SJCRH30 (cell line): ENCODE data around the gene SCN3B. TPM values are rescaled to one million over a fixed set of nuclear protein-coding genes. Genes with fewer than 3 reads are reported as not detected.

Source experiments
- DNase-seq, 2 experiments: peaks; one replicate each; pipeline ENCODE4 v3.0.0-alpha.2; 2015 to 2020
- H3K27ac ChIP-seq: fragments of 250-450 bp; sonication (Bioruptor Pico); 2 replicates; pipeline ENCODE4 v1.5.1; 2020; ENCODE audit warnings: mild to moderate bottlenecking, moderate library complexity
- H3K27me3 ChIP-seq: fragments of 250-450 bp; sonication (Bioruptor Pico); 2 replicates; pipeline ENCODE4 v1.5.1; 2020; ENCODE audit warnings: mild to moderate bottlenecking, moderate library complexity
- H3K36me3 ChIP-seq: fragments of 250-450 bp; sonication (Bioruptor Pico); 2 replicates; pipeline ENCODE4 v1.5.1; 2020; ENCODE audit warnings: mild to moderate bottlenecking, moderate library complexity
- H3K4me1 ChIP-seq: fragments of 250-450 bp; sonication (Bioruptor Pico); 2 replicates; pipeline ENCODE4 v1.5.1; 2020; ENCODE audit warnings: mild to moderate bottlenecking, moderate library complexity
- H3K4me3 ChIP-seq: fragments of 250-450 bp; sonication (Bioruptor Pico); 2 replicates; pipeline ENCODE4 v1.5.1; 2020; ENCODE audit warnings: mild to moderate bottlenecking, moderate library complexity
- H3K9me3 ChIP-seq: fragments of 250-450 bp; sonication (Bioruptor Pico); replicated peaks from 2 replicates; pipeline ENCODE4 v1.5.1; 2020; ENCODE audit warnings: mild to moderate bottlenecking, moderate library complexity
- total RNA-seq: library from RNA; depleted of rRNA; stranded (reverse); fragments of >200 nt; shearing (Covaris generic); gene quantifications from 2 replicates; pipeline ENCODE4 v1.2.3, GENCODE V29; 2014

Gene SCN3B
- total RNA-seq, 1 experiment from 2014 or later, result 2.5 TPM

DNA sequence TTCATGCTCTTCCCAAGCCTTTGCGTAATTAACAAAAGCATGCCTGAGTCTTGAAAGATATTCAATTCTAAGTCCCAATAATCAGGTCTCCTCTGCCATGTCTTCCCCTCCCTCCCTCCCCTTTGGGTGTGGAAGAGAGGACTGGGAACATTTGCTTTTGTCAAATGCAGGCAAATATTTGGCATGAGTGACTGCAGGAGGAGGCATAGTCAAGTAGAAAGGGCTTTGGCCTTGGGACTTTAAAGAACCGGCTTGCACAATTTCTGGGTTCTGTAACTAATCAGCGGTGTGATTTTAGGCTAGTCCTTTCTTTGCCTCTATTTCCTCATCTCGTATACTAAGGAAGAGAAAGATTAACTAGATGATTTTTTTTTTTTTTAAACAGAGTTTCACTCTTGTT is 59.5 kb downstream of the SCN3B start:
- no peak for DNase-seq
- no peaks in the 10 kb centered on the region for H3K9me3 ChIP-seq
- no peak overlapping the region for H3K27ac ChIP-seq
- 0 out of 2 replicates have a peak, but pooled peaks cover under 1% of the 10 kb centered on the region for H3K4me1 ChIP-seq
- no peak overlapping the region for H3K4me3 ChIP-seq
- H3K36me3 ChIP-seq, result no peaks in the 10 kb centered on the region
- H3K27me3 ChIP-seq, result no peaks in the 10 kb centered on the region

DNA sequence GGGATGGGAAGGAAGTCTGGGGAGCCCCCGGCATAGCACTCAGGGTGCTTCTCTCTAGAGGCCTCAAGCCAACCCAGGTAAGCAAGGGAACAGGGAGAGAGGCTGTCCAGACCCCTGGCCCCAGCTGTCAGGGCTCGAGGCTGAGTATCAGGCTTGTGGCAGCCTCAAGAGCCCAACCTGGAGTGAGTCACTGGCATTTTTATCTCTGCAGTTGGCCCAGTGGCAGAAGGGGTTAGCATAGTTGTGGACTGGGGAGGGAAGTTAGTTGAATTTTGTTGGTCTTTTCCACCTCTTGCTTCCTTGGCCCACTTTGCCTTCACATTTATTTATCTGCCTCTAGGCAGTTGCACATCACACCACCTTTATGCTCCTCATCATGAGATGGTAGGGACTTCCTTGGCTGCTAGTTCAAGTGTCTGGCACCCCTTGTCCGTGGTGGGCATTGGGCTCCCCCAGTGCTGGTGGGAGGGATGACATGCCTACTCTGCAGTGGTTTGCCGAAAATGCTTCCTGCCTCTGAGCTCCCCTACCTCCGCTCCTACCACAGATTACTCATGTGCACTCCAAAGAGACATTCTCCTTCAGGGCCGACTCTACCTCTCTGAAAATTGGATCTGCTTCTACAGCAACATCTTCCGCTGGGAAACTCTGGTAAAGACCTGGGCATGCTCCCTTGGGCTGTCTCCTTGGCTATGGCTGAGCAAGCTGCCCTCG is 60.1 kb downstream of the SCN3B start:
- H3K27me3 ChIP-seq, result no peaks in the 10 kb centered on the region
- no peak overlapping the region; the same call in 1 of the 2 replicates for H3K27ac ChIP-seq
- H3K4me3 ChIP-seq, result no peak overlapping the region
- H3K36me3 ChIP-seq, result no peaks in the 10 kb centered on the region
- no peak for DNase-seq
- no peaks in the 10 kb centered on the region for H3K9me3 ChIP-seq
- 0 out of 2 replicates have a peak, but pooled peaks cover 2% of the 10 kb centered on the region for H3K4me1 ChIP-seq

DNA sequence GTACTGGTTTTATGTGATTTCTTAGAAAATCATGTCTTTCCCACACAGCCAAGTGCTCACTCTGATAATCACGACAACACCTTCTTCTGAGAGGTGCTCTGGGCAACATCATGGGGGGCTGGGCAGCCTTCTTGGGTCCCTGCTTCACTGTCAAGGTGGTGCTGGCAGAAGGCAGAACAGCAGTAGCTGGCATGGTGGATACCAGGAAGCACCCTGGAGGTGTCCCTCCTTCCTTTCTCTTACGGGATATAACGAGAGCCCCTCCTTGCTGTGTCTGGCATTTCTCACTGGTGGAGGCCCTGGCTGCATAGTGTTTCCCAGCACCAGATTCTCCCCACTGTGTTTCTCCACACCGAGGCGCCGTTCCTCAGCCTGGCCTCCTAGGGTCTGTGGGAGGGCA is 60.9 kb downstream of the SCN3B start:
- no peaks in the 10 kb centered on the region for H3K36me3 ChIP-seq
- no peaks in the 10 kb centered on the region for H3K9me3 ChIP-seq
- DNase-seq, result no peak
- H3K4me1 ChIP-seq, result 0 out of 2 replicates have a peak, but pooled peaks cover 2% of the 10 kb centered on the region
- no peak overlapping the region for H3K4me3 ChIP-seq
- no peaks in the 10 kb centered on the region for H3K27me3 ChIP-seq
- no peak overlapping the region for H3K27ac ChIP-seq

DNA sequence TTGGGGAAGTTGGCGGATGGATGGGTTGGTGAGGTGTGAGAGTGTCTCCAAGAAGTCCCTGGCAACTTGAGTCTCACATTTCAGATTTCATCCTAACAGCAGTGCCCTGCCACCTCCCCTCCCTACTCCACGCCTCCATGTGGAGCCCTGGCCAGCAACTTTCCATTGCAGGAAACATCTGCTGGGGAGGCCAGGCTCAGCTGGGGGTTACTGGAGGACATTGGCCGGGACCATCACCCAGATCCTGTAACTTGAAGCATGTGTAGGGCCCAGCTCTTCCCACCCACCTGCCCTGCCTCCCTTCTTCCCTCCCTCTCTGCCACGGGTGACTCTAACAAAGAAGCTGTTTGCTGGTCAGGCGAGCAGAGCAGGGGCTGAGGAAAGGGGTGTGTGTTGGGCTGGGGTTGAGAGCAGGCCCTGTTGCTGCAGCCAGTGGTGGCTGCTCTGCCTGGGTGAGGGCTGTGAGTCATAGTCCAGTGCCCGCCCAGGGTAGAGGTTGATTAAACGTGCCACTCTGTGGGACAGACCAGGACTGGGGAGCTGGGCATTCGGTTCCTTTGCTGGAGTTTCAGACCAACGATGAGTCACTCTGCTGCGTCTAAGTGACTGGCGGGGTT is 64.0 kb downstream of the SCN3B start:
- Histone ChIP-seq H3K9me3 (no peaks in the 10 kb centered on the region), H3K4me3 (no peak overlapping the region), H3K27me3 (no peaks in the 10 kb centered on the region), H3K36me3 (no peaks in the 10 kb centered on the region), H3K4me1 (peaks cover 16% of the 10 kb centered on the region), H3K27ac (peak overlapping the region; percentile 19; the same call in 1 of the 2 replicates)
- DNase-seq, result peak; percentile 18 to 45

DNA sequence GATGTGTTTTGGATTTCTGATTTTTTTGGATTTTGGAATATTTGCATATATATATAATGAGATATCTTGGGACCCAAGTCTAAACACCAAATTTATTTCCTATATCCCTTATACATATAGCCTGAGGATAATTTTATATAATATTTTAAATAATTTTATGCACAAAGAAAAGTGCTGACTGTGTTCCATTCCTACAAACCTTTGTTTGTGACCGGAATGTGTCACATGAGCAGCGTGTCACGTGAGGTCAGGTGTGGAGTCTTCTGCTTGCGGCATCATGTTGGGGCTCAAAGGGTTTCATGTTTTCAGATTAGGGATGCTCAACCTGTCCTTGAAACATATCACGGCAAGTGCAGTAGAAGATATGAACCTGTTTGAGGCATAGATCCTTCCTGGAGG is 65.6 kb downstream of the SCN3B start:
- Histone ChIP-seq H3K4me1 (peaks cover 28% of the 10 kb centered on the region), H3K36me3 (no peaks in the 10 kb centered on the region)

DNA sequence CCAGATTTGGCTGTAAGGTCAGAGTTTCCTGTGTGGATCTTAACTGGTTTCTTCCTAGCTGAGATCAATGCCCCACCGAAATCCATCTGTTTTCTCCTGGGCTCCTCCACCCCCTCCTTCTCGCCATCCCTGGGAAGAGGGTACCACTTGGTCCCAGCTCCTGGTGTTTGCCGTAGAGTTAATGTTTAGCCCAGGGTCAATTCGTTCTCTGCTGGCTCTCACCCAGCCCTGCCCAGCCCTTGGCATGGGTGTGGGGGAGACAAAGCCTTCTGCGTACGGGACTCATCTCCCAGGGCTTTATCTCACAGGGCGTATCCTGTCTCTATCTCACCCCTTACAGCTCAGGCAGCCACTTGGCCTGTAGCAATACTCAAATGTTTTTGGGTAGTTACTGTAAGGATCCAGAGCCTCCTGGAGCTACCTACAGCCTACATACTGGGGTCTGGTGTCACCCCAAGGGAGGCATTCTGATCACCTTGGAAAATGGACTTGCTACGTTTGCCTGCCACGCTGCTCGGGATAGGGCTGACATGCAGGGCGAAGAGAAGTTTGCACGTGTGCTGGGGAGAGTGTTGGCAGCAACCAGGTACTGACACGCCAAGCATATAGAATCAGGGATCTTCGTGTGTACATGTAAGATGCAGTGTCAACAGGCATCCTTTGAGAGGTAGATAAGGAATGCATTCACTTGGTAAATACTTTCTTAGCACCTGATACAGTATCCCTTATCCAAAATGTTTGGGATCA is 66.1 kb downstream of the SCN3B start:
- Histone ChIP-seq H3K27me3 (no peaks in the 10 kb centered on the region), H3K4me3 (no peak overlapping the region), H3K27ac (no peak overlapping the region), H3K9me3 (no peaks in the 10 kb centered on the region), H3K4me1 (peaks cover 28% of the 10 kb centered on the region), H3K36me3 (no peaks in the 10 kb centered on the region)
- DNase-seq, result no peak

More for the DNA sequence above, 65.6 kb downstream of the SCN3B start:
- no peak overlapping the region for H3K27ac ChIP-seq
- no peak for DNase-seq
- no peak overlapping the region for H3K4me3 ChIP-seq
- H3K27me3 ChIP-seq, result no peaks in the 10 kb centered on the region
- no peaks in the 10 kb centered on the region for H3K9me3 ChIP-seq

DNA sequence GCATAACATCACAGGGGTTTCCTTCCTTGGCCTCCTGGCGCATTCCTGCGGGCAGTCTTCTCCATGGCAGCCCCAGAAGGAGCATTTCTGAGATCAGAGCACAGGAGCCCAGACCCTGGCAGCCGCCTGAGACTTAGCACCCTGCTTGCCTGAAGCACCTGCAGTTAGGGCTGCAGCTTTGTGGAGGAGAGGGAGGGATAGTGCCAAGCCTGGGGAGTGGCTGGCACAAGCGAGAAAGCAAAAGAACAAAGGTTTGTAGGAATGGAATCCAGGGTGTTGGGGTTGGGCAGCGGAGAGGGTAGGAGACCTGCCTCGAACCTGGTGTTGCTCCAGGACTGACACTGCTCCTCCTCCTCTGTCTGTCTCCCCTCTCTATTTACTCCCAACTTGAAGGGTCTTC is 66.9 kb downstream of the SCN3B start:
- no peak for DNase-seq
- H3K4me3 ChIP-seq, result no peak overlapping the region
- no peak overlapping the region for H3K27ac ChIP-seq
- H3K9me3 ChIP-seq, result no peaks in the 10 kb centered on the region
- no peaks in the 10 kb centered on the region for H3K27me3 ChIP-seq
- peaks cover 28% of the 10 kb centered on the region for H3K4me1 ChIP-seq
- no peaks in the 10 kb centered on the region for H3K36me3 ChIP-seq

DNA sequence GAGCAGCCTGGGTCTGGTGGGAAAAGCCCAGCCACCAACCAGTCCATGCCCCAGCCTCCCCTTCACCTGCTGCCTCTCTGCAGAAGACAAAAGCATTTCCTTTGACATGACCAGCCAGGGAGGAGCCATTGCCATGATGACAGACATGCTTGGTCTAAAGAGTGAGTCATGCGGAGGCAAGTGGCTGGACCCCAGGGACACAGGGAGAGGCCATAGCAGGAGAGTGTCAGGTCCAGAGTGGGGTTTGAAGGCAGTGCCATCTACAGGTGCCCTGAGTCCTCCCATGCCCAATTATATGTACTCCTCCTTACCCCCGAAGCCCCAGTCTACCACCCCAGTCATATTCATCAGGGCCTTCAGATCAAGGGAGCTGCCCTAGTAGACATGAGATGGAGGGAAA is 67.4 kb downstream of the SCN3B start:
- Histone ChIP-seq H3K9me3 (no peaks in the 10 kb centered on the region), H3K36me3 (no peaks in the 10 kb centered on the region), H3K27ac (no peak overlapping the region), H3K27me3 (no peaks in the 10 kb centered on the region), H3K4me1 (peaks cover 28% of the 10 kb centered on the region), H3K4me3 (no peak overlapping the region)
- no peak for DNase-seq

DNA sequence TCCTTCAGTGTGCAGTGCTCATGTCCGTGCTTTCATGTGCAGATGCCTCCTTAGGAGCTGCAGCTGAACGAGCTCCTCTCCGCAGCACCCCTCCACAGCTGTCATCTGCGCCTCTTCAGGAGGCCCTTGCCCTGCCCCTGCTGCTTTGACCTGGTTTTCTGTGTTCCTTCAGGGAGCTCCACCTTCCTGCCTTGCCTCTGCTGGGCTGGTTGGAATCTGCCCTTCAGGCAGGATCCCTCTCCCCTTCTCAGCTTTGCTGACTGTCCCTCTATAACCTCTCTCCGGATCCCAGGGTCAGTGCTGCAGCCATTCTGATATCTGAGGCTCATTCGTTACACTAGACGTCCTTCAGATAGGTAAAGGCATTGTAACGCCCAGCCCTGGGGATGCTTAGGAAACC is 67.9 kb downstream of the SCN3B start:
- H3K27ac ChIP-seq, result no peak overlapping the region
- H3K4me3 ChIP-seq, result no peak overlapping the region
- H3K4me1 ChIP-seq, result peaks cover 28% of the 10 kb centered on the region
- DNase-seq, result no peak
- H3K36me3 ChIP-seq, result no peaks in the 10 kb centered on the region
- no peaks in the 10 kb centered on the region for H3K27me3 ChIP-seq
- no peaks in the 10 kb centered on the region for H3K9me3 ChIP-seq

DNA sequence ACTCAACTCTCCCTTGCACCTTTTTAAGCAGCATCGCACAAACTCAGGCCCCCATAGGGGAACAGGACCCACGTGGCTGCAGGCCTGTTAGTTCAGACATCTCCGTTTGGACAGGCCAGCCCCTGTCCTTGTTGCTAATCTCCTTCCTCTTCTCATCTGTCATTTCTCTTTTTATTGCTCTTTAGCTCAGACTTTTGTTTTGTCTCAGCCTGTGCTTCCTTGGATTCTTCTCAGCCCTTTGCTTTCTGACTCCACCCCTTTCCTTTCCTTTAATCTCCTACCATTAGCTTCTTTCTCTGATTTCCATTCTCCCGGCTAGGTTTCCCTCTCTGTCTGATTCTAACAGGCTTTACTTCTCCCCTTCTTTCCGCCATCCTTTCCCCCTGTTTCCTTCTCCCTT is 68.7 kb downstream of the SCN3B start:
- H3K27me3 ChIP-seq, result no peaks in the 10 kb centered on the region
- H3K36me3 ChIP-seq, result no peaks in the 10 kb centered on the region
- H3K4me3 ChIP-seq, result no peak overlapping the region
- H3K9me3 ChIP-seq, result no peaks in the 10 kb centered on the region
- H3K27ac ChIP-seq, result peak overlapping the region; percentile 84
- peaks cover 28% of the 10 kb centered on the region for H3K4me1 ChIP-seq
- DNase-seq, result no peak

DNA sequence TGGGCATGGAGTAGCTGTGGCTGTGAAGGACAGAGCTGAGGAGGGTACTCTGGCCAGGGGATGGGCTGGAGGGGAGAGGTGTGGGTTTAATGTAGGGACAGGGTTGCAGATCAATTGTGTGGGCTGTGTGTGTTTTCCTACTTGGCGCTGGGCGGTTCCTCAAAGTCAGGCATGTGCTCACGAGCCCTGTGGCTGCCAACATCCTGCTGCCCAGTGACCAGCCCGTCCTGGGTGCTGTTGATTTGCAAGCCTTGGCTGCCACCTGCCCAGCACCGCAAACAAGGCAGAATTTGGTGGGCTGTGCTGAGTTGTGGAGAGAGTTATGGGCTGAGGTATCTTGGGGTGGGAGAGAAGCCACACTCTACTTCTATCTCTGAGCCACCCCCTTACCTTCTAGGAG is 69.2 kb downstream of the SCN3B start:
- DNase-seq, result no peak
- Histone ChIP-seq H3K4me1 (peaks cover 28% of the 10 kb centered on the region), H3K27me3 (no peaks in the 10 kb centered on the region), H3K4me3 (no peak overlapping the region), H3K27ac (peak overlapping the region; percentile 84), H3K36me3 (no peaks in the 10 kb centered on the region), H3K9me3 (no peaks in the 10 kb centered on the region)

DNA sequence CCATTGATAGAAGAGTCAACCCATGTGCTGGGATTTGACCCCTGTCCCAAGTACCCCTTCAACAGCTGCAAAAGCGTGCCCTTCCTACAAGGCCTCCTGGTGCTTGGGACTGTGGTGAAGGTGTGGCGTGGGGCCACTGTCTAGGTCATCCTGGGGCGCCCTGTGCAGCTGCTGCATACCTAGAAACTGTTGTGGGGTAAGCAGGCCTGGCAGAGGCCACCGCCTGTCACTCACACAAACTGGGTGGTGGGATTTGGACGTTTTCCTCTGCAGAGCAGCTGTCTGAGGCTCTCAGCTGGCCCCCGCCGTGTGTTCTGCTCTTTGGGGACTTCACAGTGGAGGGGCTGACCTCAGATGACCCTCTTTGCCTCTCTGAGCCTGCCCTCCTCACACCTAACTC is 69.7 kb downstream of the SCN3B start:
- H3K4me3 ChIP-seq, result no peak overlapping the region
- peak overlapping the region; percentile 84 for H3K27ac ChIP-seq
- H3K27me3 ChIP-seq, result no peaks in the 10 kb centered on the region
- DNase-seq, result peak; percentile 68 to 69
- H3K36me3 ChIP-seq, result no peaks in the 10 kb centered on the region
- H3K9me3 ChIP-seq, result no peaks in the 10 kb centered on the region
- peaks cover 26% of the 10 kb centered on the region for H3K4me1 ChIP-seq

DNA sequence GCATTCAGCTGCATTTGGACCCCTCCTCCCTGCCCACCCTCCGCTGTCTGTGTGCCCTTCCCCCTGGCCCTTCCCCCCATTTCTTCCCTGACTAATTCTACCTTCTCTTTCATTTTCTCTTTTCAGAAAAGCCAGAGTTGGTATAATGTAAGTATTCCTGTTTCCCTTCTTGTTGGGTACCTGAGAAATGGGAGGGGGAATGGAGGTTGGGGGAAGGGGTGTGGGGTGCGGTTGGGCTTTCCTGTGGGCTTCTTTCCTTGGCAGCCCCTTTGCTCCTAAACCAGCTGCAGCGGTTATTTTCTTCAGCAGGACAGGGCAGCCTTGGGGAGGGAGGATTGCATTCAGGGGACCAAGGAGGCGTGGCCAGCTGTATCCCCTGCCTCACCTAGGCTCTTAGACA is 70.2 kb downstream of the SCN3B start:
- no peak overlapping the region for H3K4me3 ChIP-seq
- no peak for DNase-seq
- H3K9me3 ChIP-seq, result no peaks in the 10 kb centered on the region
- H3K4me1 ChIP-seq, result peaks cover 26% of the 10 kb centered on the region
- H3K27me3 ChIP-seq, result no peaks in the 10 kb centered on the region
- H3K36me3 ChIP-seq, result no peaks in the 10 kb centered on the region
- H3K27ac ChIP-seq, result peak overlapping the region; percentile 84

DNA sequence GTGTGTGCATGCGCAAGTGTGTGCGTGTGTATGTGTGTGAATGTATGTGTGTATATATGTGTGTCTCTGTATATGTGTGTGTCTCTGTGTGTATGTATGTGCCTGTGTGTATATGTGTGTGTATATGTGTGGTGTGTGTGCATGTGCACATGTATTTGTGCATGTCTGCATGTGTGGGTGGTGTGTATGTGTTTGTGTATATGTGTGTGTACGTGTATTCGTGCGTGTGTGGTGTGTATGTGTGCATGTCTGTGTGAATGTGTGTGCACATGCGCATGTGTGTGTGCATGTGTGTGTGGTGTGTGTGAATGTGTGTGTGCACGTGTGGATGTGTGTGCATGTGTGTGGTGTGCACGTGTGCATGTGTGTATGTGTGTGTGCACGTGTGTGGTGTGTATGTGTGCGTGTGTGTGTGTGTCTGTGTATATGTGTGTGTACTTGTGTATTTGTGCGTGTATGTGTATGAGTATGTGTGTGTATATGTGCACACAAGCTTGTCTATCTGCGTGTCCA is 71.4 kb downstream of the SCN3B start:
- H3K27ac ChIP-seq, result no peak overlapping the region
- H3K27me3 ChIP-seq, result no peaks in the 10 kb centered on the region
- H3K4me1 ChIP-seq, result peaks cover 26% of the 10 kb centered on the region
- no peak overlapping the region for H3K4me3 ChIP-seq
- DNase-seq, result no peak
- no peaks in the 10 kb centered on the region for H3K9me3 ChIP-seq
- no peaks in the 10 kb centered on the region for H3K36me3 ChIP-seq
